ENCODE measurements around the gene WNT8B. TPM values are rescaled to one million over a fixed set of nuclear protein-coding genes. Genes with fewer than 3 reads are reported as not detected.

WNT8B gene
- total and polyA plus RNA-seq, 9 of the 15 experiments (the other 6 are each of a cell fraction or from before 2014, with no cell fraction given) = not detected

- TF ChIP-seq REST (IDR thresholded peaks at IDR 0.05; ENCODE audit: borderline replicate concordance) (no peak), REST (CRISPR knock-in tag; IDR thresholded peaks at IDR 0.05; ENCODE audit: low read depth) (no peak), HNRNPLL (IDR thresholded peaks at IDR 0.05; ENCODE audit: low read depth, low read length, poor library complexity, severe bottlenecking) (no peak), ZNF184 (CRISPR knock-in tag; IDR thresholded peaks at IDR 0.05) (no peak), BMI1 (IDR thresholded peaks at IDR 0.05; ENCODE audit: low read length) (no peak), HEY1 (CRISPR knock-in tag; IDR thresholded peaks at IDR 0.05; ENCODE audit: borderline replicate concordance) (no peak), ZNF707 (CRISPR knock-in tag; conservative IDR thresholded peaks at IDR 0.05) (no peak), C11orf30 (IDR thresholded peaks at IDR 0.05; ENCODE audit: low read depth) (no peak)
These were observed 61.4 kb downstream of the WNT8B start (continued) for GRCh38 chr10:100524206-100524605.
